Glutamatergic neuron (in vitro differentiated cells): ENCODE measurements around the gene SLCO2A1. TPM values are rescaled to one million over a fixed set of nuclear protein-coding genes. Genes with fewer than 3 reads are reported as not detected.

Experiments
- DNase-seq: peaks from one replicate; pipeline ENCODE4 v3.0.0; 2022
- H3K27ac Mint-ChIP-seq: one replicate; pipeline ENCODE4 v1.8.0; 2020; ENCODE audit warnings: mild to moderate bottlenecking, mixed read lengths, inconsistent platforms; ENCODE audit not compliant: unreplicated experiment
- H3K27me3 Mint-ChIP-seq: one replicate; pipeline ENCODE4 v1.8.0; 2020; ENCODE audit warnings: mild to moderate bottlenecking, moderate library complexity, mixed read lengths, inconsistent platforms; ENCODE audit not compliant: unreplicated experiment
- H3K36me3 Mint-ChIP-seq: one replicate; pipeline ENCODE4 v1.8.0; 2020; ENCODE audit warnings: mild to moderate bottlenecking, mixed read lengths, inconsistent platforms; ENCODE audit not compliant: unreplicated experiment
- H3K4me1 Mint-ChIP-seq: one replicate; pipeline ENCODE4 v1.8.0; 2020; ENCODE audit warnings: mild to moderate bottlenecking, low read depth, mixed read lengths, inconsistent platforms; ENCODE audit not compliant: unreplicated experiment
- H3K4me3 Mint-ChIP-seq: one replicate; pipeline ENCODE4 v1.8.0; 2020; ENCODE audit warnings: mild to moderate bottlenecking, mixed read lengths, inconsistent platforms; ENCODE audit not compliant: unreplicated experiment
- H3K9me3 Mint-ChIP-seq: one replicate; pipeline ENCODE4 v1.8.0; 2020; ENCODE audit warnings: mild to moderate bottlenecking, moderate library complexity, mixed read lengths, inconsistent platforms; ENCODE audit not compliant: unreplicated experiment
- CTCF ChIP-seq: fragments of 200-600 bp; sonication (generic); IDR thresholded peaks from one replicate; pipeline ENCODE4 v1.5.0; 2021; ENCODE audit not compliant: partially characterized antibody, unreplicated experiment
- total RNA-seq: library from RNA; stranded (reverse); fragmentation: NEBNext Ultra II Directional; extraction: Animal tissue kit (Norgen Biotek cat#: 25700); gene quantifications from one replicate; pipeline ENCODE4 v1.2.1, GENCODE V29; 2021; ENCODE audit not compliant: unreplicated experiment

Gene SLCO2A1
- total RNA-seq, 1 donor from 2014 or later = not detected

GRCh38 chr3:133984975-133985374 lies 44.8 kb downstream of the SLCO2A1 start:
- no peak overlapping the region for H3K27ac Mint-ChIP-seq
- TF ChIP-seq CTCF = no peak
- peaks cover 10% of the 10 kb centered on the region for H3K36me3 Mint-ChIP-seq
- no peak for DNase-seq
- H3K4me1 Mint-ChIP-seq = peaks cover 5% of the 10 kb centered on the region
- H3K4me3 Mint-ChIP-seq = no peak overlapping the region
- peaks cover 5% of the 10 kb centered on the region for H3K27me3 Mint-ChIP-seq
- H3K9me3 Mint-ChIP-seq = peaks cover 2% of the 10 kb centered on the region

- peaks cover 2% of the 10 kb centered on the region for H3K9me3 Mint-ChIP-seq
- no peak overlapping the region for H3K27ac Mint-ChIP-seq
Observed at GRCh38 chr3:133983576-133984560, 45.9 kb downstream of the SLCO2A1 start.

GRCh38 chr3:133983126-133983525 lies 46.6 kb downstream of the SLCO2A1 start:
- Mint-ChIP-seq H3K4me3 (no peak overlapping the region), H3K9me3 (peaks cover 2% of the 10 kb centered on the region), H3K27me3 (peaks cover 5% of the 10 kb centered on the region), H3K36me3 (peaks cover 10% of the 10 kb centered on the region), H3K4me1 (no peaks in the 10 kb centered on the region), H3K27ac (no peak overlapping the region)
- no peak for TF ChIP-seq CTCF
- no peak for DNase-seq

More at GRCh38 chr3:133983576-133984560, 45.9 kb downstream of the SLCO2A1 start:
- no peak for TF ChIP-seq CTCF
- Mint-ChIP-seq H3K27me3 (peaks cover 5% of the 10 kb centered on the region), H3K36me3 (peaks cover 10% of the 10 kb centered on the region), H3K4me1 (peaks cover 4% of the 10 kb centered on the region), H3K4me3 (no peak overlapping the region)
- no peak for DNase-seq

GRCh38 chr3:133980550-133980949 lies 49.2 kb downstream of the SLCO2A1 start:
- H3K27me3 Mint-ChIP-seq = peaks cover 11% of the 10 kb centered on the region
- DNase-seq = no peak
- H3K4me3 Mint-ChIP-seq = no peak overlapping the region
- peaks cover 10% of the 10 kb centered on the region for H3K36me3 Mint-ChIP-seq
- no peak for TF ChIP-seq CTCF
- H3K4me1 Mint-ChIP-seq = no peaks in the 10 kb centered on the region
- H3K9me3 Mint-ChIP-seq = peaks cover 2% of the 10 kb centered on the region
- no peak overlapping the region for H3K27ac Mint-ChIP-seq

- TF ChIP-seq CTCF = no peak
Observed at GRCh38 chr3:133980035-133980434, 49.7 kb downstream of the SLCO2A1 start.

More at GRCh38 chr3:133980035-133980434, 49.7 kb downstream of the SLCO2A1 start:
- peaks cover 10% of the 10 kb centered on the region for H3K27me3 Mint-ChIP-seq
- no peaks in the 10 kb centered on the region for H3K4me1 Mint-ChIP-seq
- H3K4me3 Mint-ChIP-seq = no peak overlapping the region
- peaks cover 12% of the 10 kb centered on the region for H3K36me3 Mint-ChIP-seq
- no peak overlapping the region for H3K27ac Mint-ChIP-seq
- peaks cover 4% of the 10 kb centered on the region for H3K9me3 Mint-ChIP-seq
- DNase-seq = no peak
